CD14-positive monocyte (primary cell): ENCODE measurements around the gene LGSN. TPM values are rescaled to one million over a fixed set of nuclear protein-coding genes. Genes with fewer than 3 reads are reported as not detected.
"Not testable (repeated sequence)": the region's sequence is repeated elsewhere in the genome, so short reads cannot be mapped to it uniquely, and the experiment has no call there.

Experiments
- DNase-seq, 3 donors: peaks; one replicate each; pipeline ENCODE4 v3.0.0-alpha.2; 2011 to 2022
- H2AFZ ChIP-seq: 2 replicates; pipeline ENCODE4 v1.6.0; 2012; ENCODE audit warnings: mild to moderate bottlenecking, low read depth, low read length, inconsistent platforms; ENCODE audit not compliant: insufficient read depth, poor library complexity, severe bottlenecking
- H3K27ac ChIP-seq, 2 donors: 1 replicate in 1 of 2; 2 replicates in 1 of 2; pipeline ENCODE4 v1.5.1; 2012 to 2013; ENCODE audit warnings: low read length in 2 of 2, control low read depth in 1 of 2, inconsistent platforms in 1 of 2, low read depth in 1 of 2, mild to moderate bottlenecking in 1 of 2
- H3K27me3 ChIP-seq, 2 donors: one replicate each; pipeline versions ENCODE4 v1.6.0 to v1.6.1; 2011 to 2013; ENCODE audit warnings: low read length in 2 of 2; ENCODE audit not compliant: control insufficient read depth in 2 of 2, insufficient read depth in 2 of 2
- H3K36me3 ChIP-seq, 2 donors: replicated peaks in 1 of 2; 1 replicate in 1 of 2; 2 replicates in 1 of 2; pipeline versions ENCODE4 v1.5.1 to v1.6.1; 2012 to 2013; ENCODE audit warnings: low read length in 2 of 2, control low read depth in 1 of 2, inconsistent platforms in 1 of 2, mild to moderate bottlenecking in 1 of 2; ENCODE audit not compliant: insufficient read depth in 2 of 2, control insufficient read depth in 1 of 2
- H3K4me1 ChIP-seq, 2 donors: 1 replicate in 1 of 2; 2 replicates in 1 of 2; pipeline versions ENCODE4 v1.5.1 to v1.6.1; 2012 to 2013; ENCODE audit warnings: low read length in 2 of 2, control low read depth in 1 of 2, inconsistent platforms in 1 of 2, mild to moderate bottlenecking in 1 of 2, moderate library complexity in 1 of 2; ENCODE audit not compliant: insufficient read depth in 2 of 2, control insufficient read depth in 1 of 2
- H3K4me2 ChIP-seq: replicated peaks from 2 replicates; pipeline ENCODE3; 2012; ENCODE audit warnings: low read length, moderate library complexity, mild to moderate bottlenecking; ENCODE audit not compliant: poor library complexity, severe bottlenecking; ENCODE audit errors: extremely low read depth
- H3K4me3 ChIP-seq, 3 experiments: fragments of 200-600 bp in 1 of 3; sonication (generic) in 1 of 3; replicated peaks in 1 of 3; 1 replicate in 2 of 3; 2 replicates in 1 of 3; pipeline ENCODE4 v1.5.1; 2011 to 2013; ENCODE audit warnings: low read length in 3 of 3, mild to moderate bottlenecking in 3 of 3, control low read depth in 2 of 3, low read depth in 2 of 3, inconsistent platforms in 1 of 3, moderate library complexity in 1 of 3
- H3K79me2 ChIP-seq: 2 replicates; pipeline ENCODE4 v1.6.0; 2012; ENCODE audit warnings: mild to moderate bottlenecking, control low read depth, inconsistent platforms, low read length, moderate library complexity; ENCODE audit not compliant: insufficient read depth
- H3K9ac ChIP-seq: 2 replicates; pipeline ENCODE4 v1.6.0; 2017; ENCODE audit warnings: low read length, mild to moderate bottlenecking; ENCODE audit not compliant: insufficient read depth, poor library complexity, severe bottlenecking
- H3K9me3 ChIP-seq, 2 donors: replicated peaks in 1 of 2; 1 replicate in 1 of 2; 2 replicates in 1 of 2; pipeline versions ENCODE4 v1.5.1 to v1.6.1; 2012 to 2013; ENCODE audit warnings: low read length in 2 of 2, control low read depth in 1 of 2; ENCODE audit not compliant: control insufficient read depth in 1 of 2, insufficient read depth in 1 of 2
- H4K20me1 ChIP-seq: 2 replicates; pipeline ENCODE4 v1.6.0; 2012; ENCODE audit warnings: mild to moderate bottlenecking, low read length, control low read depth, moderate library complexity; ENCODE audit not compliant: insufficient read depth
- H3K27ac Mint-ChIP-seq, 7 donors: one replicate each; pipeline ENCODE4 v1.8.0; 2020; ENCODE audit warnings: mild to moderate bottlenecking in 7 of 7, mixed read lengths in 7 of 7, moderate library complexity in 6 of 7, inconsistent platforms in 2 of 7
- H3K27me3 Mint-ChIP-seq, 3 donors: one replicate each; pipeline ENCODE4 v1.8.0; 2021 to 2022; ENCODE audit warnings: low read depth in 3 of 3, mild to moderate bottlenecking in 3 of 3, mixed read lengths in 3 of 3, moderate library complexity in 3 of 3, inconsistent platforms in 1 of 3
- H3K36me3 Mint-ChIP-seq, 2 donors: one replicate each; pipeline ENCODE4 v1.8.0; 2020; ENCODE audit warnings: mixed read lengths in 2 of 2, inconsistent platforms in 1 of 2, mild to moderate bottlenecking in 1 of 2
- H3K4me1 Mint-ChIP-seq: one replicate; pipeline ENCODE4 v1.8.0; 2020; ENCODE audit warnings: mild to moderate bottlenecking, mixed read lengths
- H3K4me3 Mint-ChIP-seq, 2 donors: one replicate each; pipeline ENCODE4 v1.8.0; 2020; ENCODE audit warnings: mild to moderate bottlenecking in 2 of 2, mixed read lengths in 2 of 2, moderate library complexity in 1 of 2
- H3K9me3 Mint-ChIP-seq, 7 donors: one replicate each; pipeline ENCODE4 v1.8.0; 2020 to 2022; ENCODE audit warnings: mixed read lengths in 7 of 7, mild to moderate bottlenecking in 6 of 7, moderate library complexity in 6 of 7, inconsistent platforms in 2 of 7
- WGBS: methylation state at CpG from one replicate; pipeline ENCODE4 v1.1.5; 2013; ENCODE audit warnings: missing lambda C conversion rate; ENCODE audit not compliant: insufficient coverage; 5-methylcytosine and 5-hydroxymethylcytosine counted together
- intact Hi-C, 2 donors: fragments of 100-400 bp; cut with micrococcal nuclease; formaldehyde crosslinking; loops; one replicate each; pipeline versions ENCODE4 v1.15.0 to v1.15.1; 2023
- polyA plus RNA-seq, 3 donors: library from polyadenylated mRNA; depleted of rRNA in 1 of 3; unstranded in 2 of 3; stranded (reverse) in 1 of 3; fragments of 300-500 nt in 2 of 3; fragments of >200 nt in 1 of 3; fragmentation: Illumina TruSeq in 2 of 3; gene quantifications; 1 replicate in 2 of 3; 2 replicates in 1 of 3; pipeline ENCODE4 v1.2.3, GENCODE V29; 2012 to 2021
- small RNA-seq: library from RNA; depleted of rRNA; stranded (forward); fragments of <200 nt; gene quantifications from one replicate; pipeline ENCODE3, GENCODE V24; 2012; ENCODE audit warnings: low read depth; ENCODE audit not compliant: insufficient read length

The LGSN gene
- polyA plus RNA-seq, 3 donors = not detected

GRCh38 chr6:63225987-63226386, 93.8 kb downstream of the LGSN start:
- H3K9ac ChIP-seq, H3K4me2 ChIP-seq, H3K4me1 ChIP-seq, H3K4me3 ChIP-seq, DNase-seq, intact Hi-C loops, H3K27ac ChIP-seq, H3K4me3 Mint-ChIP-seq, H3K27me3 Mint-ChIP-seq, H3K79me2 ChIP-seq, H3K36me3 ChIP-seq, H2AFZ ChIP-seq, H3K36me3 Mint-ChIP-seq, H4K20me1 ChIP-seq, H3K4me1 Mint-ChIP-seq, H3K27ac Mint-ChIP-seq, H3K27me3 ChIP-seq: not testable (repeated sequence)
- H3K9me3 Mint-ChIP-seq = peaks cover 4 to 25% (median 20%) of the 10 kb centered on the region in 7 donors
- WGBS = no CpG with 5 or more reads among the region's 4 CpGs
- peaks cover 7 to 27% of the 10 kb centered on the region in 2 donors for H3K9me3 ChIP-seq

Small RNAs within 50 kb of the gene (small RNA-seq; reads per million reads assigned to genes)
- gene SPTLC1P3 = not detected

Other genes starting within 250 kb of the LGSN start
- under 1 TPM; 0.15 to 0.44 (median 0.27) TPM for gene FKBP1C, start 108.5 kb downstream of the LGSN start, polyA plus RNA-seq